Brain pericyte (primary cell): ENCODE data around the gene OSM.

Experiments
- DNase-seq: peaks from one replicate; pipeline ENCODE4 v3.0.0-alpha.2; 2012; ENCODE audit warnings: low read depth, low spot score

The OSM gene

DNA sequence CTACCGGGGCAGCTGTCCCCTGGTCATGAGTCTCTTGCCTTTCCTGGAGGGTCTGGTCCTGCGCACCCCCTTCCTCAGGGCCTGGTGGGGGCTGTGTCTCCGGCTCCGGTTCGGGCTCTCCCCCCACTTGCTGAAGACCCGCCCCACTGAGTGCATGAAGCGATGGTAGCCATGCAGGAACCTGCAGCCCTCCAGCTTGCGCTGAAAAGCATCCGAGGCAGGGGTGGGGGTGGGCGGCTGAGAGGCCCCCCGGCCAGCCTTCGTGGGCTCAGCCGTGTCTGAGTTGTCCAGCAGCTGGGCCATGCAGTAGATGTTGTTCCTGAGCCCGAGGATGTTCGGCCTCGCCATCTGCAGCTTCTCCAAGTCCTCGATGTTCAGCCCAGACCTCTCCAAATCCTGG lies 2.8 kb downstream of the OSM start:
- DNase-seq: no peak

DNA sequence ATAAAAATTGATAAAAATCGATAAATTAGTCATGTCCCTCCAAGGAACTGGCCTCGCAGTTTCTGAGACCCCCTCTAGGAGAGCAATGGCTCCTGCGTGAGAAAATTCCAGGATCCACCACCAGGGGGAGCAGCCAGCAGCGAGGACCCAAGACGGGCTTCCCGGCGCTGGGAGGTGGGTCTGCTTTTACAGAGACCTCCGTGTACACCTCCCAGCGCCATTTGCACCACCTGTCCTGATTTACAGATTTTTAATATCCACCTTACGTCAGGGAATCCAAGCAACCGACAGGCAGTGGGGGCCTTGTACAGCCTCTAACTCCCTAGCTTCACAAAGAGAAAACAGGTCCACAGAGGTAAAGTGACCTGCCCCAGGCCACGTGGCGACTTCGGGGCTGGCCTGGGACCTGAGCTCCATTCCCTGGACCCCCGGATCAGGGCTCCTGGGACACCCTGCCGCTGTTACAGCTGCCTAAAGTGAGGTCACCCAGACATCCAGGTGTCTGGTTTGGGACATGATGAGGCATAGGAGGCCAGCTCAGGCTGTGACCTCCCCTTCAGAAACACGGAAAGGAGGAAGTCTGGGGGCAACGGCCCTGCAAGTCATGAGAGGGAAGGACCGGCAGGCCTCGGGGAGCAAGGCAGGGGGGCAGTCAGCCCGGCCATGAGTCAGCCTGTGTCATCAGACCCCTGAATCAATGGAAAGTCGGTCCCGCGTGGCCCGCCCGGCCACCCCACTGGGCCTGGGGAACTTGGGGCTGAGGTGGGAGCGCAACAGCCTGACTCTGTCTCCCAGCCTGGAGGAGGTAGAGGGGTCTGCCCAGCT lies 3.5 kb downstream of the OSM start:
- DNase-seq: no peak

DNA sequence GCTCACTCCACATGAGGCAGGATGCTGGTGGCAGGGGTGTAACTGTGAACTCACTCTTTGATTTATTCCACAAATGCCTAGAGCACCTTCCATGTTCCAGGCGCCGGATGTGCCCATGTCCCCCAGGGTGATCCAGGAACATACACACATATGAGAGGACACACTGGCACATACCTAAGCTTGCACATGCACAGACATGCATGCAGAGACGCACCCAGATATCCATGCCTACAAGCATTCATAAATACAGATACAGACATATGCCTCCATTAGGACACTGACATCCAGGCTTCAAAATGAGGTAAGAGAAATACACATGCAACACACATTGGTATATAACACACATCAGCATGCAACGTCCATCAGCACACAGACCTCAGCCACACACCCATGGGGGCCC lies 4.5 kb downstream of the OSM start:
- DNase-seq: no peak

DNA sequence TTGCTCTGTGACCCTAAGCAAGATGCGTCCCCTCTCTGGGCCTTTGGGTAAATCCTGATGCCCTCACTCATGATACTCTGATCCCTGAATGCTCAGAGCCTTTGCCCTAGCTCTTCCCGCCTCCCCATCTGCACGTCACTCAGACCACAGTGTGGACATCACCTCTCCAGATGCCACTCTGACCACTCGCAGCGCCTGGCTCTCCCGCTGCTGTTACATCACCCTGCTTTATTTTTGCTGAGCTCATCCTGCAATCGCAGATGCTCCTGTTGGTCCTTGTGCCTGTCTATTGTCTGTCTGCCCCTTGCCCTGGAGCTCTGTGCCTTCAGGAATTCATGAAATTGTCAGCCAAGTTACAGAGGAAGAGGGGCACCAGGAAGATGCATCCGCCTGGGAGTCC lies 5.5 kb downstream of the OSM start:
- no peak for DNase-seq

DNA sequence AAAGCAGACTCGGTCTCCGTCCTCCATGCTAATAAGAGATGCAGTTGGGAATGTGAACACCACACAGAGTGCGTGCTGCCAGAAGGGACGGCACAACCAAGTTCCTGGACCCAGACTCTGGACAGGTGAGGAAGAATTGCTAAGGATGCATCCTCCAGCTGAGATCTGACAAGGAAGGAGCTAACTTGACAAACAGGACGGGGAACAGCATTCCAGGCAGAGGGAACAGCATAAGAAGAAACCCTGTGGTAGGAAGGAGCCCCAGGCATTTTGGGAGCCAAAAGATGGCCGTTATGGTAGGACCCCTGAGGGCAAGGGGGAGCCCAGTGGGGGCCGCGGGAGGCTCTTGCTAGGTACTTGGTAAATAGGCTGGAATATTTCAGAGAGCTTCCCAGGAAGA lies 6.0 kb downstream of the OSM start:
- DNase-seq: no peak

DNA sequence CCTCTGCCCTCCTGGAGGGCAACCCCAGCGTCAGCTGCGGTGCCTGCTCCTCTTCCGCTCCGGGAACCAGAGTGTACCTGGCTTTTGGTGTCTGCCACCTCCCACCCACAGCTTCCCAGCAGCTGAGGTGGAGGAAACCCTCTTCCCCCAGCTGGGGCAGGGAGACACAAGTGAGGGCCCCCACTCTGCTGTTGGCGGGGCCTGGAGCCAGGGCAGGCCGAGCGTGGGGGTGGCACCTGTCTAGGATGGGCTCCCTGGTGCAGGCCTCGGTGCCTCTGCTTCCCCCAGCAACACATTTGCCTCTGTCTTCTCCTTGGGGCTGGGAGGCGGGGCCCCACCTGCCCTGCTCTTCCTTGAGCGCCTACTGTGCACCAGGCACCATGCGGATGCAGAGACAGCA lies 6.4 kb downstream of the OSM start:
- no peak for DNase-seq

DNA sequence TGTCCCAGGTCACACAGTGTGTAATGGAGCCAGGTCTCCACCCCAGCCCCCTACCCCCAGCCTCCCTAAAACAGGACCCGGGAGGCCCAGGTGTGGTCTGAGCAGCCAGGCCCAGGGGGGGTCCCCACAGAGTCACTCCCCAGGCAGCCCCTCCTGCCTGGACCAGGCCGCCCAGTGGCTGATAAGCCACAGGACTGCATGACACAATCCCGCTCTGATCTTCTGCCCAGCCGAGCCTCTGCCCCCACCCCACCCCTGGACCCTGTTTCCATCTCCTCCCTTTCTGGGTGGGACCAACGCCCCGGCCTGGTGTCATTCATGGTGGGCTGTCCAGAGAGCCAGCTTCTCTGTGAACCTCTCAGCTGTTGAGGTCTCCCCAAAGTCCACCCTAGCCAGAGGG lies 12.3 kb downstream of the OSM start:
- DNase-seq: no peak

DNA sequence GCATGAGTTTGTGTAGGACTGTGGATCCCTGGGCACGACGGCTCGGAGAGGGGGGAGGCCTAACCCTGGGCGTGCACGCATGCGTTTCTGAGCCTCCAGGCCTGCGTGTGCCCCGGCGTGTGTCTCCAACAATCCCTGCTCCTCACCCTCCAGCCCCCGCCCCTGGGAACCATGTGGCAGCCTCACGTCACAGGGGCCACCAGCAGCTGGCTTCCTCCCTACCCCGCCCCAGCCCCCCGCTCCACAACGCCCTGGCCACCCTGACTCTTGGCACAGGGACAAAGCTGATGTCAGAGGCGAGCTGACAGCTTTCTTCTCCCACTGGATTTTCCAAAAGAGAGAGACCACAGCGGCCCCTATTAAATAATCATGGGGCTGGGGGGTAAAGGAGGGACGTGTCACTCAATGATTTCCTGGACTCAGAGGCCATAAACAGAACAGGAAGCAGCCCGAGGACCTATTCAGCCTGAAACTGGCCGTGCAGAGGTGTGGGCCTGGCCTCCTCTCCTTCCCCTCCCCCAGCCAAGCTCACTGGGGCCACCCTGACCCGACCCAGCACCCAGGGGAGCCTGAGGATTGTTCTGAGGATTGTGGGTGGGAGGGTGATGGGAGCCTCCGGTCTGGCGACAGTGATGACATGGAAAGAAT lies 13.3 kb downstream of the OSM start:
- no peak for DNase-seq

DNA sequence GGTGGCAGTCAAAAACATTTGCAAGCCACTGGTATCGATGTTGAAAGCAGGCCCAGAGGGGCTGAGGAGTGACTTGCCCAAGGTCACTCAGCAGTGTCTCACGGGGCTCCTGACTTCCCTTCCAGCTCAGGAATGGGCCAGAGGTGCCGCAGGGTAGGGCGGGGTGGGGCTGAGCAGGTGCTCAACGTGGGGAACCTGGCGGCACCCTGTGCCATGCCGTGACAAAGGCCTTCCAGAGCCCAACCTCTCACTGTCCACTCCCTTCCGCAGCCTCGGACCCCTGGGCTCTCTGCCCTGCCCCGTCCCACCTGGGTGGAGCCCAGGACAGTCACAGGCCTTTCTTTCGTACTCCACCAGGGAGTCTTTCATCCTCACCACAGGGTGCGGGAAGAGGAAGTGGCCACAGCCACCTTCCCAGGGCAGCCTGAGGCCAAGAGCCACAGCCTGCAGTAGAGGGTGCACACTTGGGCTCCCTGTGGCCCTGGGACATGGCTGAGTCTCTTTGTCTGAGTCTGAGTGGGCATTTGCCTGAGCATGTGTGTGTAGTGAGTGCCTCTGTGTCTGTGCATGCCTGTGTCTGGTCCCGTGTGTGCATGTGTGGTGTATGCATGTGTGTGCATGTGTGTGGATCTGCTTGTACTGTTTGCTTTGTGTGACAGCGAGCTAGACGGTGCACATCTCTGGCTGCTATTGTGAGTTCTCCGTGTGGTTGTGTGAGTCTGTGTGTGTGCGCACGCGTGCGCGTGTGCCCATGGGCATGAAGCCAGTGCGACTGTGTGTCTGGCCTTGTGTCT lies 14.0 kb downstream of the OSM start:
- DNase-seq: no peak

DNA sequence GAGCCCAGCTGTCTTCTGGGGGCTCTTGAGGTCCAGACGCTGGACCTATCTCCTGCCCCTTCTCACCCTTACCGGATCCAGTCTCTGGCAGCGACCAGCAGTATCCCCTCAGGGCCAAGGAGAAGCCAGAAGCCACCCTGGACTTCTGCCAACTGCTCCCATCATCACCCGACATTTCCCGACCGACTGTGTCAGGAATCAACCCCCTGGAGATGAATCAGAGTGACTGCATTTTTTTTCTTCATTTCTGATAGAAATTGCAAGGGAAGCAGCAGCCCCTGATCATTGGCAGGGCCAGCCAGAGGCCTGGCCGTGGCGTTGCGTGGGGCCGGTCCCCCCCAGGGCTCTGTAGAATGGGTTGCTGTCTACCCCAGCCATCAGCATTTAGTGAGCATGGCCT lies 14.9 kb downstream of the OSM start:
- DNase-seq: no peak

DNA sequence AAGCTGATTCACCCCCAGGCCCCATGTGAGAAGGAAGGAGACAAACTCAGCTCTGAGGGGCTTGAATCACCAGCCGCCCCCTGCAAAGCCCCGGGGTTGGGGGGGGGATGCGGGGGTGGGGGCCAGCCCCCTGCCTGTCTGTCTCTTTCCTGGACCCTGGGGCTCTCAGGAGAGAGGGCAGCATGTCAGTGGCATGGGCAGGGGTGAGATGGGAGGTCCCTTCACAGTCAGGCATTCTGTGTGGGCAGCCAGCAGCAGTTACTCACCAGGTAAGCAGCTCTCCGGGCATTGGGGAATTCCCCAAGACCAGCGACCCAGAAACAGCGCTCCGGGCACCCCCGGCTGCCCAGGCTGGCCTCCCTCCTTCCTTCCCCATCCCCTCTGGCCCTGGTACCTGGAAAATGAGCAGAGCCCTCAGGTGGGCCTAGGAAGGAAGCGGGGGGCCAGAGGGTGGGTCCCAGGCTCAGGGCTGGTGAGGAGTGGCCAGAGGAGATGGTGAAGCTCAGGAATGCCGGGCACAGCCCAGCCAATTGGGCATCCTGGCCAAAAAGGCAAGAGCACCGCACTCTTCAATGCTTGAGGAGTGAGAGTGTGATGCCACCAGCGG lies 15.9 kb downstream of the OSM start:
- DNase-seq: no peak

DNA sequence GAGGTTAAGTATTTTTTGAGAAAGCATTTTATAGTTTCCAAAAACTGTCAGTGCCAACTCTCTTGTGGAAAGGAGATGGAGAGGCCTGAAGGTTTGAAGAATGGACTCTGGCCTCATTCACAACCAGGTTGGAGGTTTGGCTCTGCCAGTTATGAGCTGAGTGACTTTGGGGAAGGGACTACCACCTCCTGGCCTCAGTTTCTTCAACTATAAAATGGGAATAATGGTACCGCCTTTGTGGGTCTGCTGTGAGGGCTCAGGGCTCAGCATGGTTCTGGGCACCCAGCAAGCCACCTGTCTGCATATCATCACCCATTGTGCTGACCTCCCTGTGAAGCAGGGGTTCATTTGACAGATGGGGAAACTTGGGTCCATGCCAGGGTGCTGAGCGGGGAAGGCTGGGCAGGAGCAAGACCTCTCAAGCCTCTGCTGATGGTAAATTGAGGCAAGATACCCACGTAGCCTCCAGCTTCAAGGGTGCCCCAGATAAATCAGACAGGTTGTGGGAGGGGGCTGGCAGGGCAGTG lies 16.5 kb downstream of the OSM start:
- DNase-seq: no peak

DNA sequence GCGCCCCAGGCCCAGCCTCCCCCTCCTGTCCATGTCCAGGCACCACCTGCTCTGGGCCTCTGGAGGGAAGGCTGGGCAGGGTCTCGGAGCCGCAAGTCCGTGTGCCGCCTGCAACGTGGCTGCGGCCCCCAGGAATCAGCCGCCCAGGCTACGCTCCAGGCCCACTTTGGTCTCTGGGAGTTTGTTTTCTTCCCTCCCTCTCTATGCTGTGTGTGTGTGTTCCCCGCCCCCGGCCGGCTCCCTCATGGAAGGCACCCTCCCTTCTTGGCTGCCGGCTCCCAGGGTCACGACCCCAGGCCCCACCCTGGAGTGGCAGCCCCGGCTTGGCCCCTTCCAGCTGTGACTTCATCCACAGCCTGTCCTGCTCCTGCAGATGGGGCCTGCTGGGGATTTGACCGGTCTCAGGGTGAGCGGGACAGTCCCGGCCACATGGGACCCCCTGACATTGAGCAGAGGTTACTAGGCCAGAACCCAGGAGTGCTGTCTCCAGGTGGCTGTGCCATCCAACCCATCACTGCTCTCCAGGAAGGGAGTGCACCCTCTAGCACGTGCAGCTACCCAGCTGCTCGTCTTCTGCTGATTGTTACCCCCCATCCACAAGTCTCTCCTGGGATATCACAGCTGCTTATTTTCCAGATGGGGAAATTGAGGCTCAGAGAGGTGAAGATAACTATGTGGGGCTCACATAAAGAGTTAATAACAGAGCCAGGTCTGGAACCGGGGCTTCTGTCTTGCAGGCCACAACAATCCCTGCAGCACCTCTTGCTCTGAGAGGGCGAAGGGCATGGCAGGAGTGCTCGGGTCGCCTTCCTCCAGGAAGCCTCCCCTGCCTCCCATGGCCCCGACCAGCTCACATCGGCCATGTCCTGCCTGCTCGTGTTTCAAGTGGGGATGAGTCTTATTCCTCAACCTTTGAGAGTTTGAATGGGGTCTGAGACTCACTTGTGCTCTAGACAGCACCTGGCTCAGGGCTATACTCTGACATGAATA lies 17.3 kb downstream of the OSM start:
- DNase-seq: no peak

DNA sequence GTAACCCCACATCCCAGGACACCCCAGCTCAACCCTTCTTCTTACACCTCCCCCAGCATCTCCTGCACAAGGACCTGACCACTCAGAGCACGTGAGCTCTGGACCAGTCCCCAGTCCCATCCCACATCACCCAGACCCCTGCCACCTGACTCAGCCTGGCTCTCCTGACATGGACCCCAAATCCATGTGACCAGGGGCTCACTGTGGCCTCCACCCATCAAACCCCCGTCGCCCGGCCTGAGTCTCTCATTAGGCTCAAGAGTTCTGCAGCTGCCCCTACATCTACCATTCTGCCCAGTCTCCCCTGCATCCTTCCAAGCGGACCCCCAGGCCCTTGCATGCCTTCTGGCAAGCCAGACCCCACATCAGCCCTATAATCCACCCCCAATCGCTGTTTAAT lies 18.2 kb downstream of the OSM start:
- no peak for DNase-seq

DNA sequence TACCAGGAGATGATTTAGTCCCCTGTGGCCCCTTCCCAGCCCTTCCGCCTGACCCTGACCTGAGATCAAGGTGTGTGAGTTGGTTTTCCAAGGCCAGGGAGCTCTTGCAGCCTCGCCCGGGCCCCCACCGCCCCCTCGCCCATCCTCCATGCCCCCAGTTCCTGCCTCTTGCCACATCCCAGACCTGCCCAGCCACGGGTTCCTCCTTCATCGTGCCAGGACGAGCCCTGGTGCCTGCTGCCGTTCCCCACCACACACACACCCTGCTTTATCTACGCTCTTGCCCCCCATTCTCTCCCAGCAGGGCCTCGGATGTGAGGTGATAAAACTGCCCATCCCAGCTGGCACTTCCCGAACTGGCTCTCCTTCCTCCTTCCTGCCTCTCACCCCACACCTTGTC lies 18.7 kb downstream of the OSM start:
- no peak for DNase-seq

DNA sequence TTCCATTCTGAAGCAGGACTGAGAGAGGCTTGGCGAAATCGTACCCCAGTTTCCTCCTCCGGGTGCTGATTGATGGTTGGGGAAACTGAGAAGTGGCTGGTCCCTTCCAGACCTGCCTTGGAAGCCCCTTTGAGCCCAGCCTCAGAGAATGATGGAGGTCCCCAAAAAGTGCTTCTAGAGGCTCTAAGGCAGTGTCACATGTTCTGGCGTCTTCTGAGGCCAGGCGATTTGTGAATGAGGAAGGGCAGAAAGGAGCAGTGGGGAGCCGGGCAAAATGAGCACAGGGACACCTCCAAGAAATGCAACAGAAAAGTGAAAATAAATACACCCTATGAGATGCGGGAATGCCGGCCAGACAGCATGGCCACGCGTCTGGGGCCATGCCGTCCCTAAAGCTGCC lies 19.1 kb downstream of the OSM start:
- no peak for DNase-seq

DNA sequence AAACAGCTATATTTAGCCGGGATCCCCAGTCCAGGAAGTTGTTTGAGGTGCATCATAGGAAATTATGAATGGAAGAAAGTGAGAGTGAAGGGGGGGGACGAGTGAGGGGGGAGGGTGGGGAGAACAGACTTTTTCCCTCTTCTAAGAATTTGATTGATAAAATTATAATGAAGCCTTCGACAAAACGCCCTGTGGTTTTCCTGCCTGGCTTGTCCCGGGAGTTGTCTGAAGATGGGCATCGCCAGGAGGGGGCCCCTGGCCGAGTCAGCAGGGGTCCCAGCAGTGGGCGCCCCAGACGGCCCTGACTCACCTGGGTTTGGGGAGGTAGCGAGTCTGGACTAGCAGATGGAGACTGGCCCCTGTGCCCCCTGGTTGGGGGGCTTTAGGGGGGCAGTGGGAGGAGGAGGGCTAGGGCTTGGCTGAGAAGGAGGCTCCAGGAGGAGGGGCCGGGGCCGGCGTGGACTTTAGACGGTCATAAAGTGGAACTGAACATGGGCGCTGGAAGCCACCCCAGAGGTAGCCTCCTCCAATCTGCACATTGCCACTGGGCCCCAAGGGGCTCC lies 19.8 kb downstream of the OSM start:
- DNase-seq: no peak

DNA sequence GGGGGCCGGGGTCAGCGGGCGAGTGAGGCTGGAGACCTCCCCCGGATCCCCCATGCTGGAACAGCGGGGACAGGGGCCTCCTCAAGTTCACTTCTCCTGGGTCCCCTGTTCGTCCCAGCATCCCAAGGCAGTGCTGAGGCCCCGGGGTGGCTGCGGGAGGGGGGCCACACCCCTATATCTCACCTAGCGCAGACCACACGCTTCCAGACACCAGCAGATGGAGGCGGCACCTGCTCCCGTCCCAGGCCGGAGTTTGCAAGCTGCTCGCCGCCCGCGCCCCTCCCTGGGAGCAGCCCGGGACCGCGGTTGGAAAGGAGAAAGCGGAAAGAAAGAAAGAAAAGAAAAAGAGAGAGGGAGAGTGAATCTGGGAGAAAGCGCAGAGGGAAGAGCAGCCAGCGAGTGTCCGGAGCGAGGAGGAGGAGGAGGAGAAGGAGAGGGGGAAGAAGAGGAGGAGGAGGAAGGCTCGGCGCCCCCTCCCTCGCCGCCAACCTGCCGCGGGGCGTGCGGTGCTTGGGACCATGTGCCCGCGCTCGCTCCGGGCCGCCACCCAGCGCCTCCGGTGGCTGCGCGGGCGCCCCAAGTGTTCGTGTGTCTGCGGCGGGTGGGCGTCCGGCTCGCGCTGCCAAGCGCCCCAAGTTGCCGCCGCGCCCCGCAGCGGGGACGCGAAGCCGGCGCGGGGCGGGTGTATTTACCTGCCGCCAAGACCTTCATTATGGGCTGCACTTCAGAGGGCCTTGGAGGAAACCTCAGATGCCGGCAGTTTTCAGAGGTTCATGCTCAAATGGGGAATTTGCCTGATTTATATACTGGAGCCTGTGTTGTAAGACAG lies 20.5 kb downstream of the OSM start, which contains the start of gene LIF:
Gene LIF, minus strand, starts transcription at position 775 of the 829 bp plus-strand sequence. Its CDS starts 64 bp downstream, at position 711.
- no peak for DNase-seq

DNA sequence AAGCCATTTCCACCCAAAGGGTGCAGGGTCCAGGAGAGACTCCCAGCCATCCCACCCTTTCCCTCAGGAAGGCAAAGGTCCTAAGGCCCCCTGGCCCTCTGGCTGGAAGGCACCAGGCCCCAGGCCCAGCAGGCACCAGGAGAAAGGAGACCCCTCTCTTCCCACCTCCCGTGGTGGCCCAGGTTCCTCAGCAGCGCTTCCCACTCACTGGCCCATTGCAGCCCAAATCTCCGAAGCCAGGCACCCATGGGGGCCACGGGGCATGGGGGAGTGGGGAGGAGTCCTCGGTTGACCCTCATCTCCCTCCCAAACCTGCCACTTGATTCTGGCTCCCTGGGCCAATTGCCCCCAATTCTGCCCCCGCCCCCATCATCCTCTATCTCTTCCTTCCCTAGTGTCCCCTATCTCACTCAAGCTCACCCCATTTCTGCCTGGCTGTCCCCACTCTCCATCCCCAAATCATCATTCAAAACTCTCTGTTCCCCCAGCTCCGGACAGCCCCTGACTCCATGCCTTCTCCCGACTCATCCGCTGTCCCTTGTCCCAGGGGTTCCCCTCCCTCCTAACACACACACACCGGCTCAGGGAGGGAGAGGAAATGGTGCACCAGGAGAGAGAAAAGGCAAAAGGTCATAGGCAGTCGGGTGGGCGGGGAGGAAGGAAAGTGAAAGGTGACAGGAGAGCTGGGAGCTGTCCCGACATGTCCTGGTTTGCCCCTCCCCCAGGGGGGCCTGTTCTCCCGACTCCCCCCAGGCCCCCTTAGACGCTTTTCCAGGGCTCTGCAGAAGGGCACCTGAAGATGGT lies 21.3 kb downstream of the OSM start:
- no peak for DNase-seq
